Measurements from ENCODE around the gene IRX5.

IRX5 gene

GRCh38 chr16:54937671-54938211 is 7.1 kb downstream of the IRX5 start:
- DNase-seq (ENCODE audit: extremely low spot score) = no peak
- ChIA-PET POLR2A (no interaction called here), CTCF (interaction anchor here (1.4 kb wide), 1 partner anchor 8 kb away, joined by 4 read pairs; no protein-coding TSS in a partner anchor)
- no peak for TF ChIP-seq CTCF (IDR thresholded peaks at IDR 0.05; ENCODE audit: control extremely low read depth, extremely low read depth, low read depth, missing control alignments)

DNA sequence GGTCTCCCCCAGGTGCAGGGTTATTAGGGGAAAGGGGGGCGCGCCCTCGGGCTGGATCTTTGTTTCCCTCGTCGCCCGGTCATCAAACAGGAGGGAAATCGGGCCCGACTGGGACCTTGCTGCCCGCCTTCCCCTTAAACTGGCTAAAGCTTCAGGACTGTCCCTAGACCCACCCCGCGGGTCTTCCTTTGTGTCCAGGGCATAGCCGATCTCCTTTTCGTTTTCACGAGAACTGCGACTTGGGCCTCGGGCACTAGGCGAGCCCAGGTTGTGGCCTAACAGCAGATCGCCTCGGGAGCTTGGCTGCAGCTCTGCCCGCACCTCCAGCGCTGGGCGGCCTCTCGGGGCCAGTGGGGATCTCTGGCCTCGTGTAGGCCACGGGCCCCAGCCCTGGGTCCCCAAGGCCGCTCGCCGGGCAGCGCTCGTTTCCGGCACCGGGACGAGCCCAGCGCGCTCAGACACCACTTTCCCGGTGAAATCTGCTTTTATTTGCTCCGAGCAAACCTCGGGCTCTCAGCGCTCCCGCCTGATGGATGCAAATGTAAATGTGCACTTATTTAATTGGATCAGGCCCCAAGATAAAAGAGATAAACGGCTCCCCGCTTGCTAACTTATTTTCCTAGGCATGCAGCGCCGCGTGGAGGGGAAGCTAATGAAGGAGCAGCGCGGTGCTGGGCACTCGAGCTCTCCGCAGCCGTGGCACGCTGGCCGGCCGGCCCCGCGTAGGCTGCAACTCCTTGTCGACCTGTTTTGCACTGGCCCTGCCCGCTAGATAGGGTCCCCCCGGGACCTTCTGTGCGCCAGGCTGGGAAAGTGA is 7.8 kb downstream of the IRX5 start:
- TF ChIP-seq CTCF (IDR thresholded peaks at IDR 0.05; ENCODE audit: control extremely low read depth, extremely low read depth, low read depth, missing control alignments) = no peak

DNA sequence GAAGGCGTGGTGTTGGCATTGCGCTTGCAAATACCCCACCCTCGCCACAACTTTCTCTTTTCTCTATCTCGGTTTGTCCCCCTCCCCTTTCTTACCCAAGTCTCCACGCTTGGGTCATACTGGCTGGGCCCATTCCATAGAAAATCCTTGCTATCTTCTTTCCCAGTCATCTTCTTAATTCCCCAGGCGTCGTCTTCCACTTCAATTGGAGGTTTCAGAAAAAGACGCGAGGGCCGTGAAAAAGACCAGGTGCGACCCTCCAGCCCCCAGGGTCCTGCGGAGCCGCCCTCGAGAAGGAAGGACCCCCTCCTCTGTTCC is 8.3 kb downstream of the IRX5 start:
- TF ChIP-seq CTCF (IDR thresholded peaks at IDR 0.05; ENCODE audit: control extremely low read depth, extremely low read depth, low read depth, missing control alignments) = no peak
- ChIA-PET CTCF (no interaction called here), POLR2A (no interaction called here)
- no peak for DNase-seq (ENCODE audit: extremely low spot score)

More for the DNA sequence above, 7.8 kb downstream of the IRX5 start:
- ChIA-PET CTCF (interaction anchor here (1.4 kb wide), 1 partner anchor 8 kb away, joined by 4 read pairs; no protein-coding TSS in a partner anchor), POLR2A (no interaction called here)
- DNase-seq (ENCODE audit: extremely low spot score) = no peak

DNA sequence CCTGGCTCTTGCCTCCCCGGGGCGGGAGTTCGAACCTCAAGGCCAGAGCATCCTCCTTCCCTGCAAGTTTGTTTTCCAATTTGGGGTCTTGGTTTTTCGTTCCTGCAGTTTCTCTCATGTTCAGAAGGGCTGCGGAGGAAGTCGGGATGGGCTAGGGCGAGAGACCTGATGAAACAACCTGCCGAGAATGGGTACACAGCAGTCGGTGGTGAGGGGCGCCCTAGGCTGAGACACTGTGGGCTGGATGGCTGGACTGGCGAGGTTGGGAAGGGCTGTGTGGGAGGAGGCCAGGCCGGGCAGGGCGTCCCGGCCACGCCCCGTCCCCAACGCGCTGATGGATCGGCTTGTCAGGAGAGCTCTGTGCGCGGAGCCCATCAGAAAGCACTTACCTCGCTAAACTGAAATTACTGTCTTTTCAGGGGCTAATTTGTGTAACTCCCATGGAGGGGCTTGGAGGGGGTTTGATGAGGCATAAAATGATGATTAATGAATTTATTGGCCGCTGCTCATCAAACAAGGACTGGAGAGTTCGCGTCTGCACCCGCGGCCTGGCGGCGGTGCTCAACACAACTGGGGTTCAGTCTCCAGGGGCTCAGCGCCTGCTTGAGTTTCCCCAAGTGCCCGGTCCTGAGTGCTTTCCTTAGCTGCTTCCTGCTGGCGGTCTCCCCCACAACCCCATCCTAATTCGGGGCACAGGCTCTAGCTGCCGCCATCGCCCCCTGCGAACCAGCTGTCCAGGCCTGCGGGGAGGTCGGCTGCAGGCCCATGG is 9.0 kb downstream of the IRX5 start:
- POLR2A ChIA-PET = no interaction called here
- DNase-seq (ENCODE audit: extremely low spot score) = no peak
- TF ChIP-seq CTCF (IDR thresholded peaks at IDR 0.05; ENCODE audit: control extremely low read depth, extremely low read depth, low read depth, missing control alignments) = no peak
- CTCF ChIA-PET = no interaction called here

DNA sequence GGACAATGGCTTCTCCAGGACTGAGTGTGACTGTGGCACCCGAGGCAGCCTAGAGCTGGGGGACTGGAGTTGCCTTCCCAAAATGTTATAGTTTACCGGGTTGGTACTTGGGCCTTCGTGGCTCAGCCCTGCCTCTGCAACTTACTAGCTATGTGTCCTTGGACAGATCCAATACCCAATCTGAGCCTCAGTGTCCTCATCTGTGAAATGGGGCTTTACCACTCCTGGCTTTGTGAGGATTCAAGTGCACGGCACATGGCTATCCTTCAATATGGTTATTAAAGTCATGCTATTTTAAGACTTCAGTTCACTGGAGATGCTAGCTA is 9.6 kb downstream of the IRX5 start:
- ChIA-PET POLR2A (no interaction called here), CTCF (no interaction called here)
- TF ChIP-seq CTCF (IDR thresholded peaks at IDR 0.05; ENCODE audit: control extremely low read depth, extremely low read depth, low read depth, missing control alignments) = no peak
- no peak for DNase-seq (ENCODE audit: extremely low spot score)

DNA sequence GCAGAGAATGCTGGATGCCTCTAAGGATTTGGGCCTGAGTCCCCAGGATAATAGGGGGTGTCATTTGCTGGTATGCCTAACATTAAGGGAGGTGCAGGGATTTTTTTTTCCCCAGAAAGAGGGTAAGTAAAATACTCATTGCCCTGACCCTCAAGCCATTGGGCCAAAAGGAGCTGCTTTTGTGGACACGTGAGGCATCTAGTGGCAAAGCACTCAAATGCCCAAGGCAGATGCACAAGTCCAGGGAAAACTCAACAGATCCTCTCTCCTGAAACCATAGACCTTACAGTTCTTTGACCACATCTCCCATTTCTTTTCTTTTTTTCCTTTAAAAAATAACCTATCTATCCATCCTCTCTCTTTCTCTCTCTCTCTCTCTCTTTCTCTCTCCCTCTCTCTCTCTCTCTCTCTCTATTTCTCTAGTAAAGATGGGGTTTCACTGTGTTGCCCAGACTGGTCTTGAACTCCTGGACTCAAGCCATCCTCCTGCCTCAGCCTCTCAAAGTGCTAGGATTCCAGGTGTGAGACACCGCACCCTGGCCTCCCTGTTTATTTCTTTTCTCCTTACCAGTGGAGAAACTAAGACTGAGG is 11.8 kb downstream of the IRX5 start:
- ChIA-PET CTCF (no interaction called here), POLR2A (no interaction called here)
- no peak for DNase-seq (ENCODE audit: extremely low spot score)
- TF ChIP-seq CTCF (IDR thresholded peaks at IDR 0.05; ENCODE audit: control extremely low read depth, extremely low read depth, low read depth, missing control alignments) = no peak
